Measurements from ENCODE around the gene DDX3X.

DNA sequence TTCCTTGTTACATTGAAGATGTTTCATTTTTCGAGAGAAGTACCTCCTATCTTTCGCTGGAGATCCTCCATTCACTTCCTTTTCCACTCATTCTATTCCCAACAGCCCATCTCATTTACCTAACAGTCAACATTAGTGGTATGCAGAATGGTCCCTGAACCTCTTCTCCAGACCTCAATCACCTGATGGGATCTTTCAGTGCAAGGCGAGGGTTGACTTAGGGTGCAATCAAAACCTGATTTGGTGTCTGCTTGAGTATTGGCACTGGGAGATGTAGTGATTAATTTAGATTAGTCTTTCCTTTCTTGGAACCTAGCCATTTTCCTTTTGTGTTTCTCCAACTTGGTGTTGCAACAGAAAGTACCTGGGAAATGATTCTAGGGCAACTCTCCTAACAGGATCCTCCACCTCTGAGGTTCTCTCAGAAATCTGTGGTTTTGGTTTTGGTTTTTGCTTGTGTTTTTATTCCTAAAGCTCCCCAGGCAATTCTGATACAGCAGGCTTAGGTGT, 18.4 kb downstream of the DDX3X start:
- TF ChIP-seq POLR2A (IDR thresholded peaks at IDR 0.05; ENCODE audit: low read depth, low read length) (no peak; the same call in none of the 2 replicates), CEBPB (IDR thresholded peaks at IDR 0.05; ENCODE audit: low read depth, low read length) (no peak), SMC3 (IDR thresholded peaks at IDR 0.05; ENCODE audit: low read depth, low read length) (no peak), RFX5 (IDR thresholded peaks at IDR 0.05; ENCODE audit: low read depth, low read length) (no peak), BHLHE40 (IDR thresholded peaks at IDR 0.05; ENCODE audit: low read depth, low read length) (no peak), FOS (IDR thresholded peaks at IDR 0.05; ENCODE audit: low read depth, low read length) (no peak), RAD21 (IDR thresholded peaks at IDR 0.05; ENCODE audit: low read length) (no peak)
- TF ChIP-seq, protein P1, sequence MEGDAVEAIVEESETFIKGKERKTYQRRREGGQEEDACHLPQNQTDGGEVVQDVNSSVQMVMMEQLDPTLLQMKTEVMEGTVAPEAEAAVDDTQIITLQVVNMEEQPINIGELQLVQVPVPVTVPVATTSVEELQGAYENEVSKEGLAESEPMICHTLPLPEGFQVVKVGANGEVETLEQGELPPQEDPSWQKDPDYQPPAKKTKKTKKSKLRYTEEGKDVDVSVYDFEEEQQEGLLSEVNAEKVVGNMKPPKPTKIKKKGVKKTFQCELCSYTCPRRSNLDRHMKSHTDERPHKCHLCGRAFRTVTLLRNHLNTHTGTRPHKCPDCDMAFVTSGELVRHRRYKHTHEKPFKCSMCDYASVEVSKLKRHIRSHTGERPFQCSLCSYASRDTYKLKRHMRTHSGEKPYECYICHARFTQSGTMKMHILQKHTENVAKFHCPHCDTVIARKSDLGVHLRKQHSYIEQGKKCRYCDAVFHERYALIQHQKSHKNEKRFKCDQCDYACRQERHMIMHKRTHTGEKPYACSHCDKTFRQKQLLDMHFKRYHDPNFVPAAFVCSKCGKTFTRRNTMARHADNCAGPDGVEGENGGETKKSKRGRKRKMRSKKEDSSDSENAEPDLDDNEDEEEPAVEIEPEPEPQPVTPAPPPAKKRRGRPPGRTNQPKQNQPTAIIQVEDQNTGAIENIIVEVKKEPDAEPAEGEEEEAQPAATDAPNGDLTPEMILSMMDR (conservative IDR thresholded peaks at IDR 0.05; ENCODE audit: low read depth, low read length): no peak
- TF ChIP-seq, protein P2, sequence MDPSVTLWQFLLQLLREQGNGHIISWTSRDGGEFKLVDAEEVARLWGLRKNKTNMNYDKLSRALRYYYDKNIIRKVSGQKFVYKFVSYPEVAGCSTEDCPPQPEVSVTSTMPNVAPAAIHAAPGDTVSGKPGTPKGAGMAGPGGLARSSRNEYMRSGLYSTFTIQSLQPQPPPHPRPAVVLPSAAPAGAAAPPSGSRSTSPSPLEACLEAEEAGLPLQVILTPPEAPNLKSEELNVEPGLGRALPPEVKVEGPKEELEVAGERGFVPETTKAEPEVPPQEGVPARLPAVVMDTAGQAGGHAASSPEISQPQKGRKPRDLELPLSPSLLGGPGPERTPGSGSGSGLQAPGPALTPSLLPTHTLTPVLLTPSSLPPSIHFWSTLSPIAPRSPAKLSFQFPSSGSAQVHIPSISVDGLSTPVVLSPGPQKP (IDR thresholded peaks at IDR 0.05; ENCODE audit: borderline replicate concordance, low read depth, low read length): no peak
- TF ChIP-seq, protein P3, sequence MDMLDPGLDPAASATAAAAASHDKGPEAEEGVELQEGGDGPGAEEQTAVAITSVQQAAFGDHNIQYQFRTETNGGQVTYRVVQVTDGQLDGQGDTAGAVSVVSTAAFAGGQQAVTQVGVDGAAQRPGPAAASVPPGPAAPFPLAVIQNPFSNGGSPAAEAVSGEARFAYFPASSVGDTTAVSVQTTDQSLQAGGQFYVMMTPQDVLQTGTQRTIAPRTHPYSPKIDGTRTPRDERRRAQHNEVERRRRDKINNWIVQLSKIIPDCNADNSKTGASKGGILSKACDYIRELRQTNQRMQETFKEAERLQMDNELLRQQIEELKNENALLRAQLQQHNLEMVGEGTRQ (IDR thresholded peaks at IDR 0.05; ENCODE audit: low read depth, low read length): no peak

Measured in IMR-90 (cell line).